ENCODE data around the gene PINLYP.

PINLYP gene

GRCh38 chr19:43607238-43608205 is 31.9 kb downstream of the PINLYP start:
- no peak for DNase-seq

GRCh38 chr19:43609872-43610271 is 34.3 kb downstream of the PINLYP start:
- no peak for DNase-seq

- no peak for DNase-seq
These were observed 34.9 kb downstream of the PINLYP start for GRCh38 chr19:43610493-43610892.

GRCh38 chr19:43611788-43612187 is 36.2 kb downstream of the PINLYP start, which contains the start of gene SRRM5:
TSS of gene SRRM5 (plus strand) at chr19:43612088. CDS start at chr19:43612122, 34 bp downstream.
- DNase-seq: no peak

- no peak for DNase-seq
These were observed 36.8 kb downstream of the PINLYP start for GRCh38 chr19:43612374-43612773.

GRCh38 chr19:43616306-43616705 is 40.7 kb downstream of the PINLYP start:
- DNase-seq: no peak

GRCh38 chr19:43616954-43617353 is 41.4 kb downstream of the PINLYP start:
- no peak for DNase-seq

- DNase-seq: peak; percentile 57
These were observed 43.3 kb downstream of the PINLYP start for GRCh38 chr19:43618921-43619261.

- DNase-seq: peak; percentile 90
These were observed 43.9 kb downstream of the PINLYP start, which contains the start of gene ZNF428 for GRCh38 chr19:43619262-43620060. TSS of gene ZNF428 (minus strand) at chr19:43619629. CDS start at chr19:43614304, 5,325 bp downstream.

- no peak for DNase-seq
These were observed 44.7 kb downstream of the PINLYP start for GRCh38 chr19:43620061-43621001.

GRCh38 chr19:43622070-43622469 is 46.5 kb downstream of the PINLYP start:
- no peak for DNase-seq

- DNase-seq: no peak
These were observed 47.4 kb downstream of the PINLYP start for GRCh38 chr19:43622956-43623355.

- DNase-seq: no peak
These were observed 48.5 kb downstream of the PINLYP start for GRCh38 chr19:43623889-43624670.

GRCh38 chr19:43624933-43625332 is 49.3 kb downstream of the PINLYP start:
- peak; percentile 85 for DNase-seq

- DNase-seq: no peak
These were observed 50.4 kb downstream of the PINLYP start for GRCh38 chr19:43625918-43626579.

- no peak for DNase-seq
These were observed 51.2 kb downstream of the PINLYP start for GRCh38 chr19:43626838-43627237.

- DNase-seq: no peak
These were observed 53.2 kb downstream of the PINLYP start for GRCh38 chr19:43628646-43629326.

- no peak for DNase-seq
These were observed 55.9 kb downstream of the PINLYP start for GRCh38 chr19:43631491-43631890.
